GM12873 (cell line): ENCODE measurements around the gene IQSEC1.

Experiments
- CTCF ChIP-seq: IDR thresholded peaks from 2 replicates; pipeline ENCODE4 v1.5.1; 2012; ENCODE audit warnings: low read depth, mild to moderate bottlenecking, moderate library complexity, low read length, control low read depth; ENCODE audit not compliant: insufficient read depth; ENCODE audit errors: missing control alignments

IQSEC1 gene

GRCh38 chr3:12957824-12958792 is 115.1 kb downstream of the IQSEC1 start:
- no peak for TF ChIP-seq CTCF

GRCh38 chr3:12957339-12957738 is 115.9 kb downstream of the IQSEC1 start:
- no peak for TF ChIP-seq CTCF

GRCh38 chr3:12956316-12956660 is 116.9 kb downstream of the IQSEC1 start:
- no peak for TF ChIP-seq CTCF

- TF ChIP-seq CTCF: no peak
Observed at GRCh38 chr3:12955651-12956315, 117.4 kb downstream of the IQSEC1 start.

- peak; percentile 13 for TF ChIP-seq CTCF
Observed at GRCh38 chr3:12954891-12955650, 118.2 kb downstream of the IQSEC1 start.

- TF ChIP-seq CTCF: no peak
Observed at GRCh38 chr3:12954180-12954579, 119.0 kb downstream of the IQSEC1 start.
